ENCODE results near the gene EPB41L1.

EPB41L1 gene

DNA sequence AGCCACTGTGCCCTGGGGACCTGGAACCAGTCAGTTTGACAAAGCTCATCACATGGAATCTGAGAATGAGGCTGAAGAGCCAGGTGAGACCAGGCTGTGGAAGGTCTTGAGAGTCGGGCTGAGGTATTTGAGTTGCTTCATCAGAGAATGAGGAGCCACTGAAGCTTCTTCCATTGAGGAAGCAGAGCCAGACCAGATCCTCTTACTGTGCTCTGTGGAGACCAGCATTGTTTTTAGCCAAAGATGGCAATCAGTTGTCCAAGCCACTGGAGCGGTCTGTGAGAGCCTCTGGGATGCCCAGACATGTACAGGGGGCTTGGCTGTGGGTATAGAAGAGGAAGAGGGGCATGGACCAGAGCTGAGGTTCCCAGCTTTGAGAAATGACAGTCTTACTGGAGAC lies 6.1 kb upstream of the EPB41L1 start:
- Histone ChIP-seq H3K9me3 (replicated peaks; ENCODE audit: low read length) (no peaks in the 10 kb centered on the region), H3K27me3 (ENCODE audit: control insufficient read depth, insufficient read depth, low read length) (peaks cover 20% of the 10 kb centered on the region), H3K4me3 (ENCODE audit: low read length) (no peak overlapping the region), H3K4me2 (ENCODE audit: low read length) (no peak overlapping the region), H3K9ac (ENCODE audit: low read depth, low read length) (no peak overlapping the region), H3K4me1 (ENCODE audit: control insufficient read depth, insufficient read depth, low read length) (no peaks in the 10 kb centered on the region), H3K36me3 (ENCODE audit: insufficient read depth, low read length) (no peaks in the 10 kb centered on the region)

DNA sequence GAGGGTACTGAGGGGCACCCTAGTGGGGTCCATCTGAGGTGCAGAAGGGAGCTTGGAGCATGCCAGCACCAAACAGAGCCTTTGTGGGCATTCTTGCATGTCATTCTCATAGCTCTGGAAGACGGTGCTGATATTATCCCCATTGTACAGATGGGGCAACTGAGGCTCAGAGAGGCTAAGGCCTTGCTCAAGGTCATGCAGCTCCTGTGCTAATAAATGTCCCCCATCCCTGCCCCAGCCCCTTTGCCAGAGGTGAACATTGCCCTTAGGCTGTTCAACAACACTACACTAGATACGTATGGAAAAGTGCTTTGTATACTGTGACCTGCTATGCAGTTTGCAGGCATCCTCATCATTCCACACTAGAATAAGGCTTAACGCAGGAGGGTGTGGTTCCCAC lies 5.5 kb upstream of the EPB41L1 start:
- H3K4me3 ChIP-seq (ENCODE audit: low read length), result no peak overlapping the region

DNA sequence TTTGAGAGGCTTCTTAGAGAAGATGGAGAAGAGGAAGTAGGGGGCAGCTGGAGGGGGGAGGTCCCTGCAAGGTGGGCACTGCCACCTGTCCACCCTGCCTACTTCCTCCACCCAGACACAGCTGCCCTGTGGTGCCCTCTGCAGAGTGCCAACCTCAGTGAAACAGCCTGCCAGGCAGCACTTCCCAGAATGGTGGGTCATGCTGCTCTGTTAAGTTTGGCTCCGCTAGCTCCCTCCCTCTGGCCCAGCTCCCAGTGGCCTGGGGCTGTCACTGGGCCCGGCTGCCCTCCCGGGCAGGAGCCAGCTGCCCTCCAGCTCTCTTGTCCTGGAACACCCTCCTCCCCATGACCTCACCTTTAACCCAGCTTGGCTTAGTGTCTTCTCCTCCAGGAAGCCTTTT lies 5.1 kb upstream of the EPB41L1 start:
- H3K27me3 ChIP-seq (ENCODE audit: control insufficient read depth, insufficient read depth, low read length), result peaks cover 20% of the 10 kb centered on the region
- no peak overlapping the region for H3K4me3 ChIP-seq (ENCODE audit: low read length)
- H3K4me1 ChIP-seq (ENCODE audit: control insufficient read depth, insufficient read depth, low read length), result peaks cover 5% of the 10 kb centered on the region
- H3K36me3 ChIP-seq (ENCODE audit: insufficient read depth, low read length), result no peaks in the 10 kb centered on the region
- no peaks in the 10 kb centered on the region for H3K9me3 ChIP-seq (replicated peaks; ENCODE audit: low read length)
- no peak overlapping the region for H3K9ac ChIP-seq (ENCODE audit: low read depth, low read length)
- H3K4me2 ChIP-seq (ENCODE audit: low read length), result no peak overlapping the region

More for the DNA sequence above, 5.5 kb upstream of the EPB41L1 start:
- H3K9ac ChIP-seq (ENCODE audit: low read depth, low read length), result no peak overlapping the region
- no peaks in the 10 kb centered on the region for H3K9me3 ChIP-seq (replicated peaks; ENCODE audit: low read length)
- H3K27me3 ChIP-seq (ENCODE audit: control insufficient read depth, insufficient read depth, low read length), result peaks cover 20% of the 10 kb centered on the region
- H3K36me3 ChIP-seq (ENCODE audit: insufficient read depth, low read length), result no peaks in the 10 kb centered on the region
- H3K4me2 ChIP-seq (ENCODE audit: low read length), result no peak overlapping the region
- peaks cover 3% of the 10 kb centered on the region for H3K4me1 ChIP-seq (ENCODE audit: control insufficient read depth, insufficient read depth, low read length)

DNA sequence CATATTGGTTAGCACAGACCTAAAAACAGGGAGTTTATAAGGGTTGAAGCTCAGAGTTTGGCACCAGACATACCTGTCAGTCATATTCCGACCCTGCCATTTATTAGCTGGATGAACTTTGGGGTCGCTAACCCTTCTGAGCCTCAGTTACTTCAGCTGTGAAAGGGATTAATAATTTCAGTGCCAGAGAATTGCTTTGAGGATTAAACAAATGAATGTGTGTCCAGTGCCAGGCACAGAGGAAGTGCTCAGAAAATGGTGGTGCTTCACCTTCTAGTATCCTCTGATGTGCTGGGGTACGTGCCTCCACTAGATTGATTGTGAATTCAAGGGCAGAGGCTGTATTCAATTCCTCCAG lies 4.1 kb upstream of the EPB41L1 start:
- H3K4me2 ChIP-seq (ENCODE audit: low read length), result no peak overlapping the region
- no peak overlapping the region for H3K9ac ChIP-seq (ENCODE audit: low read depth, low read length)
- H3K4me1 ChIP-seq (ENCODE audit: control insufficient read depth, insufficient read depth, low read length), result peaks cover 10% of the 10 kb centered on the region
- H3K9me3 ChIP-seq (replicated peaks; ENCODE audit: low read length), result no peaks in the 10 kb centered on the region
- H3K27me3 ChIP-seq (ENCODE audit: control insufficient read depth, insufficient read depth, low read length), result peaks cover 20% of the 10 kb centered on the region
- H3K36me3 ChIP-seq (ENCODE audit: insufficient read depth, low read length), result no peaks in the 10 kb centered on the region
- no peak overlapping the region for H3K4me3 ChIP-seq (ENCODE audit: low read length)

DNA sequence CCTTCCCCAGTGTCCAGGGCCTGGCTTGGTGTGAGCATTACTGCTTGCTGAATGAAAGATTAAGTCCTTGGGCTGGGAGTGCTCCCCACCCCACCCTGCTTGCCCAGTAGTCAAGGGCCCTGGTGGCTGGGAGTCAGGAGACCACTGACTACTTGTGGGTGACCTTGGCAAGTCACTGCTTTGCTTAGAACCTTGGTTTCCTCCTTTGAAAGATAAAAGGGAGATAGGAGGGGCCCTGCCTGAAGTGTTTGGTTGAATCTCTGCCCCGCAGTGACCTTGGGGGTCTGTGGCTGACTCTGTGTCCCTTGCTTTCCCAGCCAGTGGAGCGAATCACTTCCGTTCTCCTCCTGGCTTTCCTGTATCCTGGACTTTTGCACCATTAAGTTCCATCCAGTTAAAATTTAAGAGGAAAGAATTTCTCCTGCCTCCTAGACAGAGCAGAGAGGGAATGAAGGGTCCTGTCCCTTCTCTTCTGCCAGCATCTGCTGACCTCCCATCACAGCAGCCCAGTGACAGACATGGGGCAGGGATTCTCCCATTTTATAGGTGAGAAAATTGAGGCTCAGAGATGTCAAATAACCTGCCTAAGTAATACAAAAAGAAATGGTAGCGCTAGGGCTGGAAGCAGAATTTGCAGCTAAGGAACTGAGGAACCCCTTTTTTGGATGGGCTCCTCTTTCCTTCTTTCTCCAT lies 3.5 kb upstream of the EPB41L1 start:
- H3K4me2 ChIP-seq (ENCODE audit: low read length), result no peak overlapping the region
- H3K36me3 ChIP-seq (ENCODE audit: insufficient read depth, low read length), result no peaks in the 10 kb centered on the region
- no peak overlapping the region for H3K9ac ChIP-seq (ENCODE audit: low read depth, low read length)
- peaks cover 15% of the 10 kb centered on the region for H3K4me1 ChIP-seq (ENCODE audit: control insufficient read depth, insufficient read depth, low read length)
- peaks cover 16% of the 10 kb centered on the region for H3K27me3 ChIP-seq (ENCODE audit: control insufficient read depth, insufficient read depth, low read length)
- H3K4me3 ChIP-seq (ENCODE audit: low read length), result no peak overlapping the region
- no peaks in the 10 kb centered on the region for H3K9me3 ChIP-seq (replicated peaks; ENCODE audit: low read length)

DNA sequence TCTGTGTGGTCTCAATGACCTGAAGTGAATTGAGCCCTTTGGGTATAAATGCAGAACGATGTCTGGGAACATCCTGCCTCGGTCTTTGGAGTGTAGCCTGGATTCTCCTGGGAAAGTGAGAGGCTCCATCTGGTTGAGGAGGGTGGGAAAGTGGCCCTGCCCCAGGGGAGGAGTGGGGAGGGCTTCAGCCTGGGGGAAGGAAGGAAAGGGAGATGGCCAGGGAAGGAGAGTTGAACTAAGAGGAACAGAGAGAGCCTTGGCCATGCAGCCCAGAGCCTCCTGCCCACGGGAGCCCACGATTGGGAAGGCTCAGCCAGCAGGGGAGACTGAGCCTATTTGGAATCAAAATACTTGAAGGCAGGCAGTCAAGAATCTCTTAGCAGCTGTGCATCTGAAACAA lies 2.3 kb upstream of the EPB41L1 start:
- Histone ChIP-seq H3K36me3 (ENCODE audit: insufficient read depth, low read length) (no peaks in the 10 kb centered on the region), H3K4me1 (ENCODE audit: control insufficient read depth, insufficient read depth, low read length) (peaks cover 17% of the 10 kb centered on the region), H3K9ac (ENCODE audit: low read depth, low read length) (no peak overlapping the region), H3K4me2 (ENCODE audit: low read length) (no peak overlapping the region), H3K27me3 (ENCODE audit: control insufficient read depth, insufficient read depth, low read length) (peaks cover 14% of the 10 kb centered on the region), H3K9me3 (replicated peaks; ENCODE audit: low read length) (no peaks in the 10 kb centered on the region), H3K4me3 (ENCODE audit: low read length) (no peak overlapping the region)

DNA sequence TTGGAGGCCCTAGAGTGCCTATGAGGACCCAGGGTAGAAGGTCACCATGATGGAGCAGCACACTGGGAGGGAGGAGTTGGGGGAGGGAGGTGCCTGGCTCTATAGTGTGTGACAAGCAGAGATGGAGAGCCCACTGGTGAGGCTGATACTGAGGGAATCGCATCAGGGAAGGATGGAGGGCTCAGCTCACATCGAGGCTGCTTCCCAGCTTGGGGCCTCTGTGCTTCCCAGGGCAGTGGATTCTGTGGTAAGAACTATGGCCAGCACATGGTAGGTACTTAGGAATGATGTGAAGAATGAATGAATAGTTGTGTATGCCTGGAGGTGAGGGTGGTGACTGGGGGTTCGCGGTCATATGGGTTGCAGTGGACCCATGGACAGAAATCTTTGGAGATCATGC lies 1.3 kb upstream of the EPB41L1 start:
- no peaks in the 10 kb centered on the region for H3K36me3 ChIP-seq (ENCODE audit: insufficient read depth, low read length)
- H3K27me3 ChIP-seq (ENCODE audit: control insufficient read depth, insufficient read depth, low read length), result peaks cover 8% of the 10 kb centered on the region
- no peaks in the 10 kb centered on the region for H3K9me3 ChIP-seq (replicated peaks; ENCODE audit: low read length)
- H3K9ac ChIP-seq (ENCODE audit: low read depth, low read length), result no peak overlapping the region
- H3K4me3 ChIP-seq (ENCODE audit: low read length), result no peak overlapping the region
- H3K4me1 ChIP-seq (ENCODE audit: control insufficient read depth, insufficient read depth, low read length), result peaks cover 17% of the 10 kb centered on the region
- no peak overlapping the region for H3K4me2 ChIP-seq (ENCODE audit: low read length)

DNA sequence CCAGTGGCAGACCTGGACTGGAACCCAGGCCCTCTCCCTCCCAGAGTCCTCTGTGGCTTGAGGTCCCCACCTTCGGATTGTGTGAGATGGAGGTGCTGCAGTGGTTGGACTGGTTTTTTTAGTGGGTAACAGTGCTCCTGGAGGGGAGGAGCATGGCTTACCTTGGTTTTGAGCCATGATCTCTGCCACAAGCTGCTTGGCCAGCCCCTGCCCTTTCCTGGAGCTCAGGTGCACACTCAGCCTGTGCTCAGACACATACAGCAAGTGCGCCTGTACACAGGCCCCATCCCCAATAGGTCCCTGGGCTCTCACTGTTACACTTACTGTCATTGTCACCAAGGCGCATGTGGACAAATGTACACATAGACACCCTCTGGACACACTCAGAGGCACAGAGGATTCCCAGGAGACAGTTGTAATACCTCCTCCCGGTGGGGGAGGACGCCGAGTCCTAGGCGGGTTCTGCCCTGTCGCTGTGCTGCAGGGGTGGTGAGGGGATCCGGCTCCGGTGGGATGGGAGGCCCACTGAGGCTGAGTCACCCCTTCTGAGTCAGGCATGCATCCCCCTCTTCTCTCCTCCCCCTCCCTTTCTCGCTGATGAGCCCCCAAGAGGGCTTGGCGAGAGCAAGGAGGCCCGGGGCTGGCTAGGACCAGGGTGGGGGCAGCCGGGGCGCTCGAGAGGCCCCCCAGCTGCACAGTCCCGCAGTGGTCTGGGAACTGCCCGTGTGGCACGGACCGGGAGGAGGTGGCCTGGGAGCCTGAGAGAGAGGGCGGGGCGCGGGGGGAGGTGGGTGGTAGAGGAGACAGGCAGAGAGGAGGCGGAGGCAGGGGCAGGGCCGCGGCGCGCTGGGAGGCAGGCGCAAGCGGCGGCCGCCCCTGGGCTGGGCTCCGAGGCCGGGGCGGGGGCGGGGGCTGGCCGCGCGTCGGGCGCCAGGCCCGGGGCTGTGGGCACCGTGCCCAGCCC lies 522 bp upstream of the EPB41L1 start:
- peaks cover 4% of the 10 kb centered on the region for H3K27me3 ChIP-seq (ENCODE audit: control insufficient read depth, insufficient read depth, low read length)
- H3K4me3 ChIP-seq (ENCODE audit: low read length), result peak overlapping the region; percentile 73
- peak overlapping the region; percentile 96 for H3K4me2 ChIP-seq (ENCODE audit: low read length)
- peaks cover 17% of the 10 kb centered on the region for H3K4me1 ChIP-seq (ENCODE audit: control insufficient read depth, insufficient read depth, low read length)
- no peaks in the 10 kb centered on the region for H3K9me3 ChIP-seq (replicated peaks; ENCODE audit: low read length)
- peak overlapping the region; percentile 63 for H3K9ac ChIP-seq (ENCODE audit: low read depth, low read length)
- H3K36me3 ChIP-seq (ENCODE audit: insufficient read depth, low read length), result no peaks in the 10 kb centered on the region

DNA sequence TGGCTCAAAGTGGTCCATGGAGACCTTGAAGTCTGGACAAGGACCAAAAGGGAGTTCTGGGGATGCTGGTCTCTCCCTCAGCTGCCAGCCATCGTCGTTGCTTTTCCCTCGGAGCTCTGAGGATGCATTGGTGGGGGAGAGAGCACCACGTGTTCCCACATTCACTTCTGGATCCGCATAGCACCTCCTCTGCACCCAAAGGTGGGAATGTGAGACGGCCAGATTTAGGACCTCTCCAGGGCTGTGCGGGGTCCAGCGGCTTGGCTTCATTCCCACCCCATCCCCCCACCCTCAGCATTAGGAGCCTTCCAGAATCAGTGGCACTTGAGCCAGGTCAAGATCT lies 1.1 kb downstream of the EPB41L1 start:
- Histone ChIP-seq H3K9me3 (replicated peaks; ENCODE audit: low read length) (no peaks in the 10 kb centered on the region), H3K27me3 (ENCODE audit: control insufficient read depth, insufficient read depth, low read length) (peaks cover 3% of the 10 kb centered on the region), H3K4me2 (ENCODE audit: low read length) (peak overlapping the region; percentile 96), H3K4me3 (ENCODE audit: low read length) (peak overlapping the region; percentile 73), H3K36me3 (ENCODE audit: insufficient read depth, low read length) (no peaks in the 10 kb centered on the region), H3K4me1 (ENCODE audit: control insufficient read depth, insufficient read depth, low read length) (peaks cover 17% of the 10 kb centered on the region), H3K9ac (ENCODE audit: low read depth, low read length) (peak overlapping the region; percentile 63)

DNA sequence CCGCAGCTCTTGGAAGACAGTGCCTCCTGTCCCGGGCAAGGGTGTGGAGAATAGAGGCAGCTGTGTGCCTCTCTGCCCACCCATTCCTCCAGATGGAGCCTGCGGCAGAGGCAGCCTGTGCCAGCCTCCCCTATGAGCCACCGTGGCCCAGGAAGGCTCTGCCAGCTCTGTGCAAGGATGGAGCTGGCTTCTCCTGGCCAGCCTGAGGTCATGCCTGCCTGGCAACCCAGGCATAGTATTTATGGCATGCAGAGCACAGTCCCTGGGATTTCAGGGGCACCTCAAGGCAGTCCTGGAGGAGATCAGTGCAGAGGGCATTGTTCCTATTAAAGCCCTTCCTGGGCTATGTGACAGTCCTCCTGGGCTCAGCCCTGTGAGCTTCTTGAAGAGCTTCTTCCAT lies 1.5 kb downstream of the EPB41L1 start:
- Histone ChIP-seq H3K9me3 (replicated peaks; ENCODE audit: low read length) (no peaks in the 10 kb centered on the region), H3K4me2 (ENCODE audit: low read length) (peak overlapping the region; percentile 96), H3K27me3 (ENCODE audit: control insufficient read depth, insufficient read depth, low read length) (no peaks in the 10 kb centered on the region), H3K4me3 (ENCODE audit: low read length) (no peak overlapping the region), H3K9ac (ENCODE audit: low read depth, low read length) (no peak overlapping the region), H3K4me1 (ENCODE audit: control insufficient read depth, insufficient read depth, low read length) (peaks cover 17% of the 10 kb centered on the region), H3K36me3 (ENCODE audit: insufficient read depth, low read length) (no peaks in the 10 kb centered on the region)

DNA sequence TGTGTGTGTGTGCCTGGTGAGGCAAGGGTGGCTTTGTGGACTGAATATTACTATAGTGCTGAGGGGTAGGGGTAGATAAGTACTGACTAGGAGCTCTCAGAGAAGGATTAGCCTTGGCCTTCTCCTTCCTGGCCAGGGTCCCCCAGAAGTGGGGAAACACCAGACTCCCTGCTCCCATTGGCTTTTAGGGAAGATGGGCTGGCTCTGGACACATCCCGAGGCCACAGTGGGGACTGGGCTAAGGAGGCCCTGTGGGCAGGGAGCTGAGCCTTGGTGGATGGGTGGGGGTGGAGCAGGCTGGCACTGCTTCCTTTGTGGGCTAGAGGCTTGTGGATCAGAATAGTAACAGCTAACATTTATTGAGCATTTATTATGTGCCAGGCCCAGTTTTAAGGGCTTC lies 3.1 kb downstream of the EPB41L1 start:
- Histone ChIP-seq H3K27me3 (ENCODE audit: control insufficient read depth, insufficient read depth, low read length) (no peaks in the 10 kb centered on the region), H3K9me3 (replicated peaks; ENCODE audit: low read length) (no peaks in the 10 kb centered on the region), H3K4me2 (ENCODE audit: low read length) (no peak overlapping the region), H3K9ac (ENCODE audit: low read depth, low read length) (no peak overlapping the region), H3K4me3 (ENCODE audit: low read length) (no peak overlapping the region), H3K36me3 (ENCODE audit: insufficient read depth, low read length) (no peaks in the 10 kb centered on the region), H3K4me1 (ENCODE audit: control insufficient read depth, insufficient read depth, low read length) (peaks cover 20% of the 10 kb centered on the region)

Measured in skeletal muscle satellite cell (primary cell).